ENCODE results near the gene NID1.

- no peak for TF ChIP-seq CTCF (conservative IDR thresholded peaks at IDR 0.05)
- no peak for TF ChIP-seq ZFX (IDR thresholded peaks at IDR 0.05)
Observed at GRCh38 chr1:235960809-235961208, 104.1 kb downstream of the NID1 start.

All from C4-2B (cell line).